Mesenchymal stem cell (in vitro differentiated cells and primary cell): Measurements from ENCODE around the gene PITPNC1.
A peak's percentile ranks its signal among the peaks of the same experiment; 100 is the strongest.

ENCODE experiments used
- DNase-seq: peaks from one replicate; pipeline ENCODE4 v3.0.0-alpha.2; 2013
- H2AFZ ChIP-seq: one replicate; pipeline ENCODE4 v1.6.1; 2013; ENCODE audit warnings: low read depth, mild to moderate bottlenecking, control low read depth, inconsistent platforms, low read length, moderate library complexity
- H2AK5ac ChIP-seq: 2 replicates; pipeline ENCODE4 v1.6.1; 2013; ENCODE audit warnings: low read length, moderate library complexity, mild to moderate bottlenecking, inconsistent platforms; ENCODE audit not compliant: severe bottlenecking
- H2BK120ac ChIP-seq: one replicate; pipeline ENCODE4 v1.6.1; 2013; ENCODE audit warnings: low read depth, mild to moderate bottlenecking, inconsistent platforms, low read length, moderate library complexity
- H2BK12ac ChIP-seq, 2 experiments: one replicate each; pipeline ENCODE4 v1.6.1; 2013; ENCODE audit warnings: inconsistent platforms in 2 of 2, low read length in 2 of 2, mild to moderate bottlenecking in 2 of 2, moderate library complexity in 2 of 2, control low read depth in 1 of 2
- H2BK15ac ChIP-seq: one replicate; pipeline ENCODE4 v1.6.1; 2013; ENCODE audit warnings: mild to moderate bottlenecking, low read depth, inconsistent platforms; ENCODE audit not compliant: poor library complexity, severe bottlenecking
- H2BK5ac ChIP-seq: 2 replicates; pipeline ENCODE4 v1.6.1; 2013; ENCODE audit warnings: low read depth, mild to moderate bottlenecking, low read length, control low read depth, inconsistent platforms; ENCODE audit not compliant: poor library complexity, severe bottlenecking
- H3K14ac ChIP-seq, 2 experiments: one replicate each; pipeline ENCODE4 v1.6.1; 2013; ENCODE audit warnings: inconsistent platforms in 2 of 2, low read length in 2 of 2, control low read depth in 1 of 2, mild to moderate bottlenecking in 1 of 2, moderate library complexity in 1 of 2
- H3K18ac ChIP-seq, 2 experiments: one replicate each; pipeline ENCODE4 v1.6.1; 2013; ENCODE audit warnings: inconsistent platforms in 2 of 2, low read length in 2 of 2, control low read depth in 1 of 2, low read depth in 1 of 2, mild to moderate bottlenecking in 1 of 2
- H3K23ac ChIP-seq, 2 experiments: one replicate each; pipeline ENCODE4 v1.6.1; 2013; ENCODE audit warnings: inconsistent platforms in 2 of 2, low read length in 2 of 2, mild to moderate bottlenecking in 2 of 2, moderate library complexity in 2 of 2, control low read depth in 1 of 2
- H3K27ac ChIP-seq: 2 replicates; pipeline ENCODE4 v1.5.1; 2013; ENCODE audit warnings: mild to moderate bottlenecking, moderate library complexity, low read length, control low read depth, inconsistent platforms; ENCODE audit not compliant: poor library complexity, severe bottlenecking
- H3K27me3 ChIP-seq, 2 experiments: 2 replicates each; pipeline versions ENCODE4 v1.6.1 to v1.7.0; 2013; ENCODE audit warnings: low read length in 2 of 2, mild to moderate bottlenecking in 2 of 2, moderate library complexity in 2 of 2, control low read depth in 1 of 2, inconsistent platforms in 1 of 2; ENCODE audit not compliant: control insufficient read depth in 1 of 2, insufficient read depth in 1 of 2
- H3K36me3 ChIP-seq, 2 experiments: 2 replicates each; pipeline versions ENCODE4 v1.6.1 to v1.7.0; 2013; ENCODE audit warnings: low read length in 2 of 2, control low read depth in 1 of 2, inconsistent platforms in 1 of 2, low read depth in 1 of 2, mild to moderate bottlenecking in 1 of 2; ENCODE audit not compliant: insufficient read depth in 2 of 2, control insufficient read depth in 1 of 2
- H3K4ac ChIP-seq, 2 experiments: one replicate each; pipeline ENCODE4 v1.6.1; 2013; ENCODE audit warnings: inconsistent platforms in 2 of 2, low read length in 2 of 2, mild to moderate bottlenecking in 2 of 2, moderate library complexity in 2 of 2, control low read depth in 1 of 2, low read depth in 1 of 2
- H3K4me1 ChIP-seq: 2 replicates; pipeline ENCODE4 v1.6.1; 2013; ENCODE audit warnings: low read depth, low read length, control low read depth; ENCODE audit not compliant: control insufficient read depth, insufficient read depth
- H3K4me2 ChIP-seq: 2 replicates; pipeline ENCODE4 v1.6.1; 2013; ENCODE audit warnings: low read length, mild to moderate bottlenecking, inconsistent platforms; ENCODE audit not compliant: poor library complexity, severe bottlenecking
- H3K4me3 ChIP-seq, 2 experiments: 2 replicates each; pipeline versions ENCODE4 v1.5.1 to v1.7.0; 2013; ENCODE audit warnings: low read length in 2 of 2, mild to moderate bottlenecking in 2 of 2, control low read depth in 1 of 2, low read depth in 1 of 2; ENCODE audit not compliant: insufficient read depth in 1 of 2
- H3K79me1 ChIP-seq: replicated peaks from 2 replicates; pipeline ENCODE4 v1.6.1; 2013; ENCODE audit warnings: mild to moderate bottlenecking, control low read depth, low read length, inconsistent platforms; ENCODE audit not compliant: poor library complexity, severe bottlenecking
- H3K9ac ChIP-seq: 2 replicates; pipeline ENCODE4 v1.7.0; 2013; ENCODE audit warnings: mild to moderate bottlenecking, low read length, moderate library complexity
- H3K9me3 ChIP-seq: 2 replicates; pipeline ENCODE4 v1.7.0; 2013; ENCODE audit warnings: mild to moderate bottlenecking, low read length; ENCODE audit not compliant: control insufficient read depth
- H4K8ac ChIP-seq: one replicate; pipeline ENCODE4 v1.6.1; 2013; ENCODE audit warnings: inconsistent platforms, mild to moderate bottlenecking, low read length, moderate library complexity
- H4K91ac ChIP-seq: one replicate; pipeline ENCODE4 v1.6.1; 2013; ENCODE audit warnings: mild to moderate bottlenecking, low read length, inconsistent platforms
- WGBS: methylation state at CpG from one replicate; pipeline ENCODE4 v1.1.7; 2013; ENCODE audit warnings: mixed read lengths; 5-methylcytosine and 5-hydroxymethylcytosine counted together

Gene PITPNC1

GRCh38 chr17:67449845-67450755, 73.0 kb downstream of the PITPNC1 start:
- Histone ChIP-seq H3K4ac (no peak overlapping the region), H2AFZ (no peak overlapping the region), H3K9ac (no peak overlapping the region), H2BK12ac (no peak overlapping the region), H3K18ac (peak overlapping the region in 1 of 2 experiments; percentile 43), H3K4me2 (no peak overlapping the region), H3K9me3 (no peaks in the 10 kb centered on the region), H3K36me3 (no peaks in the 10 kb centered on the region), H3K27ac (no peak overlapping the region), H3K4me1 (no peaks in the 10 kb centered on the region), H3K79me1 (peaks cover 12% of the 10 kb centered on the region), H2AK5ac (no peak overlapping the region), H2BK15ac (no peak overlapping the region), H3K4me3 (no peak overlapping the region), H3K14ac (no peak overlapping the region), H4K91ac (no peak overlapping the region), H2BK5ac (no peak overlapping the region), H4K8ac (no peak overlapping the region), H3K23ac (no peak overlapping the region), H3K27me3 (no peaks in the 10 kb centered on the region), H2BK120ac (no peak overlapping the region)
- peak; percentile 23 for DNase-seq
- 98% methylated on average over 11 of the region's 16 CpGs for WGBS

GRCh38 chr17:67452681-67453554, 75.8 kb downstream of the PITPNC1 start:
- Histone ChIP-seq H2BK120ac (no peak overlapping the region), H3K14ac (no peak overlapping the region), H3K79me1 (peaks cover 13% of the 10 kb centered on the region), H2AK5ac (no peak overlapping the region), H3K36me3 (no peaks in the 10 kb centered on the region), H3K18ac (no peak overlapping the region), H2BK5ac (no peak overlapping the region), H2BK15ac (no peak overlapping the region), H3K4me2 (no peak overlapping the region), H3K23ac (no peak overlapping the region), H3K9ac (no peak overlapping the region), H3K27ac (no peak overlapping the region), H4K91ac (no peak overlapping the region), H2AFZ (no peak overlapping the region), H3K9me3 (peaks cover 4% of the 10 kb centered on the region), H2BK12ac (no peak overlapping the region), H3K4me1 (no peaks in the 10 kb centered on the region), H4K8ac (no peak overlapping the region), H3K4me3 (no peak overlapping the region), H3K4ac (no peak overlapping the region), H3K27me3 (no peaks in the 10 kb centered on the region)
- no peak for DNase-seq
- 84% methylated on average over 5 of the region's 10 CpGs for WGBS

GRCh38 chr17:67456103-67456502, 79.0 kb downstream of the PITPNC1 start:
- H3K4ac ChIP-seq = no peak overlapping the region
- H3K14ac ChIP-seq = no peak overlapping the region
- no peaks in the 10 kb centered on the region for H3K27me3 ChIP-seq
- peaks cover 14% of the 10 kb centered on the region for H3K79me1 ChIP-seq
- H2BK5ac ChIP-seq = no peak overlapping the region
- peaks cover 8% of the 10 kb centered on the region for H3K9me3 ChIP-seq
- no peak overlapping the region for H2BK15ac ChIP-seq
- H2BK12ac ChIP-seq = no peak overlapping the region
- H3K4me2 ChIP-seq = no peak overlapping the region
- H2BK120ac ChIP-seq = no peak overlapping the region
- no peak overlapping the region for H3K18ac ChIP-seq
- no peak overlapping the region for H3K9ac ChIP-seq
- H3K4me1 ChIP-seq = no peaks in the 10 kb centered on the region
- H2AK5ac ChIP-seq = no peak overlapping the region
- H4K91ac ChIP-seq = no peak overlapping the region
- no peaks in the 10 kb centered on the region for H3K36me3 ChIP-seq
- no CpG with 5 or more reads among the region's 1 CpG for WGBS
- no peak for DNase-seq
- no peak overlapping the region for H3K27ac ChIP-seq
- no peak overlapping the region for H2AFZ ChIP-seq
- H4K8ac ChIP-seq = no peak overlapping the region
- H3K4me3 ChIP-seq = no peak overlapping the region
- no peak overlapping the region for H3K23ac ChIP-seq

GRCh38 chr17:67456889-67457288, 79.8 kb downstream of the PITPNC1 start:
- Histone ChIP-seq H3K9ac (no peak overlapping the region), H3K9me3 (peaks cover 8% of the 10 kb centered on the region), H3K27me3 (no peaks in the 10 kb centered on the region), H3K27ac (no peak overlapping the region), H2BK12ac (no peak overlapping the region), H3K4ac (no peak overlapping the region), H2BK5ac (no peak overlapping the region), H2BK120ac (no peak overlapping the region), H3K36me3 (no peaks in the 10 kb centered on the region), H3K18ac (no peak overlapping the region), H3K4me2 (no peak overlapping the region), H3K23ac (no peak overlapping the region), H3K4me1 (no peaks in the 10 kb centered on the region), H3K4me3 (no peak overlapping the region), H3K14ac (no peak overlapping the region), H2BK15ac (no peak overlapping the region), H3K79me1 (peaks cover 14% of the 10 kb centered on the region), H2AK5ac (no peak overlapping the region), H4K91ac (no peak overlapping the region), H2AFZ (no peak overlapping the region), H4K8ac (no peak overlapping the region)
- WGBS = 98% methylated on average over 3 of the region's 3 CpGs
- DNase-seq = no peak
